ENCODE measurements around the gene LORICRIN.

LORICRIN gene

DNA sequence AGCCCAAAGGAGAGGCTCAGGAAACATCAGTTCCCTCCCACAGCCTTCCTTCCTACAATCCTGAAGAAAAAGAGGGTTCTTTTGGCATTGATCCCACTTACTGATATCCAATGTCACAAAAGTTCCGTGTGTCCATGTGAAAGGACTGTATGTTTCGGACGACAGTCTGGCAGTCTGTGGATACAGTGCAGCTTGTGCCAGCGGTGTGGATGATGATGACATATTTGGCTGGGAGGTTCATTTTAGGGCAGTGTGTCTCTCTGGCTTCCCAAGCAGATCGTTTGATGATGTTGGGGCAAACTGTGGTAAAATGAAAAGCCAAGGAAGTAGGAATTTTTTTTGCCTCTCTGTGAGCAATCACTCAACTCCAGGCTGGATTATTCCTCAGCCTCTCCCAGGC lies 42.8 kb downstream of the LORICRIN start:
- peaks cover 1% of the 10 kb centered on the region; the same call in 1 of the 2 replicates for H3K4me1 ChIP-seq (ENCODE audit: control insufficient read depth, insufficient read depth, low read length)
- H3K27ac ChIP-seq (ENCODE audit: low read length) = no peak overlapping the region
- no peaks in the 10 kb centered on the region for H3K9me3 ChIP-seq (ENCODE audit: control insufficient read depth, insufficient read depth, low read length)
- no peak overlapping the region for H3K4me3 ChIP-seq (ENCODE audit: low read length)
- no peak for DNase-seq (ENCODE audit: low read depth, low spot score)
- H3K36me3 ChIP-seq (ENCODE audit: control insufficient read depth, insufficient read depth, low read length) = no peaks in the 10 kb centered on the region
- WGBS (ENCODE audit: insufficient coverage, insufficient read length) = no CpG with 5 or more reads among the region's 5 CpGs
- no peaks in the 10 kb centered on the region for H3K27me3 ChIP-seq (ENCODE audit: control insufficient read depth, insufficient read depth, low read length)

DNA sequence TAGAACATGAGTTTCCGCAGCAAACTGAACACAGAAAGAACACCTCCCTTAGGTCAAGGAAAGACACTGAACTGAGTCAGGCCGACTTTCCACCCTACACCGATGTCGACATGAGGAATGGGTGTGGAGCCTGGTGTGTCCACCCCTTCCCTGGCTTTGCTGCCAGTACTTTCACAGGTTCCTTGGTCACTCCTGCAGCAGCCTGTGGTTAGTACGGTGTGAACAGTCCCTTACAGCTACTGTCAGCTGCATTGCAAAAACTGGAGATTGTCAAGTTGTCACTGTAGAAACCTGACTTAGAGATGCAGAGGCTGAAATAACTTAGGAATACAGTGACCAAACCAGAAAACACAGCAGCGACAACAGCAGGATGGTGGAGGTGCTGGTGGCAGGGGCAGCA lies 46.2 kb downstream of the LORICRIN start:
- Histone ChIP-seq H3K4me1 (ENCODE audit: control insufficient read depth, insufficient read depth, low read length) (peaks cover 1% of the 10 kb centered on the region; the same call in 1 of the 2 replicates), H3K27me3 (ENCODE audit: control insufficient read depth, insufficient read depth, low read length) (no peaks in the 10 kb centered on the region), H3K9me3 (ENCODE audit: control insufficient read depth, insufficient read depth, low read length) (no peaks in the 10 kb centered on the region), H3K27ac (ENCODE audit: low read length) (no peak overlapping the region), H3K36me3 (ENCODE audit: control insufficient read depth, insufficient read depth, low read length) (no peaks in the 10 kb centered on the region), H3K4me3 (ENCODE audit: low read length) (no peak overlapping the region)
- WGBS (ENCODE audit: insufficient coverage, insufficient read length) = no CpG with 5 or more reads among the region's 6 CpGs
- DNase-seq (ENCODE audit: low read depth, low spot score) = no peak

DNA sequence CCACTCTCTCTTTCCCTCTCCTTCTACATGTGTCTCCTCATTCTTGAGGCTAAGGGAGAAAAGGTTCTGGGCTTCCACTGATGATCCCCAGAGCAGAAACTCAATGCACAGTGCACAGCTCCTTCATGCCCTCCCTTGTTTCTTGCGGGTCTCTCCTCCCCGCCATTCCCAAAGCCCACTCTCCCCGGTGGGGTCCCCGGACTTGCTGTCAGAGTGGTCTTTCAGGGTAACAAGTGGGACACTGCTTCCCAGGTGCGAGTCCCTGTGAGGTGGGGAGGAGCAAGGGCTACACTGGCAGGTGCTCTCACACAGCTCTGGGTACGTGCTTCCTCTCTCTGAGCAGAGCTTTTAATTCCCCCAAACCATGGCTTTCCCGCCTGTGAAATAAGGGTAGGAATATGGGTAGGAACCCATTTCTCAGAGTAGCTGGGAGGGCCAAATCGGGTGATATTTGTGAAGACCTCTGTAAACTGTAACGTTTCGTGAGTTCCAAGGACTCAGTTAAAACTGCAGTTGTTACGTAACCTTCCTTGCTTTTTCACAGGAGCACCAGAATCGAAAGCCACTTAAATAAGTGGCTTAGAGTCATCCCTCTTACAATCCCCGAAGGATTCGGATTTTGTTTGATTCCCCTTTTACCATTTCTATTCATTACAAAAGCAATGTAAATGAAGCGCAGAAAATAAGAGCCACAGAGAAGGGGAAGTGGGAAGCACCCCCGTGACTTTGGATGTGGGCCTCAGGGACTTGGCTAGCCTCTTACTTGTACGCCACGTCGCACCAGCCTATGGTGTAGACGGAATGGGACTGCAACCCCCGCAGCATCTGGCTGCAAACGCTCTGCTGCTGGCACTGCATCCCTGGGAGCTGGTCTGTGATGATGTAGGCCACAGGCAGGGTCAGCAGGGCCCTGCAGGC lies 47.1 kb downstream of the LORICRIN start:
- Histone ChIP-seq H3K36me3 (ENCODE audit: control insufficient read depth, insufficient read depth, low read length) (no peaks in the 10 kb centered on the region), H3K4me3 (ENCODE audit: low read length) (no peak overlapping the region; the same call in 1 of the 2 replicates), H3K9me3 (ENCODE audit: control insufficient read depth, insufficient read depth, low read length) (no peaks in the 10 kb centered on the region), H3K27ac (ENCODE audit: low read length) (no peak overlapping the region), H3K4me1 (ENCODE audit: control insufficient read depth, insufficient read depth, low read length) (peaks cover 1% of the 10 kb centered on the region; the same call in 1 of the 2 replicates), H3K27me3 (ENCODE audit: control insufficient read depth, insufficient read depth, low read length) (no peaks in the 10 kb centered on the region)
- DNase-seq (ENCODE audit: low read depth, low spot score) = no peak
- WGBS (ENCODE audit: insufficient coverage, insufficient read length) = no CpG with 5 or more reads among the region's 22 CpGs

DNA sequence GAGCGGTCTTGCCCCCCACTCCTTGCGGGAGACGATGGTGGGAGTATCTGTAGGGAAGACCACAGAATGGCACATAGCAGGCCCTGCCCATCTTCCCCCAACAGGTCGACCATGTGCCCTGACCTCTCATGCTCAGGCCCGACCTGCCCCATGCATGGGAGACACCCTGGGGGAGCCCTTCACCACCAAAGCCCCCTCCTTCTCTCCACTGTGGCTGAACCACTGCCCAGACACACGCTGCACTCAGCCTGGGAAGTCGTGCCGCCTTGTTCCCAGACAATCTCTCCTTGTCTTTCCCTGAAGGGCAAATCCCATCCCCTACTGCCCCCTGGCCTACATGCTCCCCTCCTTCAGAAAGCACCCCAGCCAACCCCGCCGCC lies 47.7 kb downstream of the LORICRIN start:
- WGBS (ENCODE audit: insufficient coverage, insufficient read length) = no CpG with 5 or more reads among the region's 10 CpGs
- Histone ChIP-seq H3K4me1 (ENCODE audit: control insufficient read depth, insufficient read depth, low read length) (peaks cover 1% of the 10 kb centered on the region; the same call in 1 of the 2 replicates), H3K36me3 (ENCODE audit: control insufficient read depth, insufficient read depth, low read length) (no peaks in the 10 kb centered on the region), H3K9me3 (ENCODE audit: control insufficient read depth, insufficient read depth, low read length) (no peaks in the 10 kb centered on the region), H3K27ac (ENCODE audit: low read length) (no peak overlapping the region), H3K4me3 (ENCODE audit: low read length) (no peak overlapping the region), H3K27me3 (ENCODE audit: control insufficient read depth, insufficient read depth, low read length) (no peaks in the 10 kb centered on the region)
- DNase-seq (ENCODE audit: low read depth, low spot score) = no peak

DNA sequence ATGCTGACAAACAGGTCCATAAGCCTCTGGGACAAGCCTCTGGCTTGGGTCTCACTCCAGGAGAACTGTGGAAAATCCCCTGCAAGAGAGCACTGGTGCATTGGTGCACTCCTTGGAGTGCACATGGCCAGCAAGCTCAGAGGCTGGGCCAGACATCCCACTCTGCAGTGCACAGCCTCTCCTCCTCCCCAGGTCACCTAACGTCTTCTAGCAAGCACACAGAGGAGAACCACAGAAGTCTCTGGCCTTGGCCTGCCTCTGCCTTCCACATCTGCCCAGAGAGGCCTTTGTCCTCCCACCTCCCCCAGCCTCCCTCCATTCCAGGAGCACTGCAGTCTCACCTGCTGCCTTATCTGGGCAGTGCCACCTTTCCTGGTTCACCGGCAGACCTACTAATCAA lies 49.1 kb downstream of the LORICRIN start:
- no peaks in the 10 kb centered on the region for H3K9me3 ChIP-seq (ENCODE audit: control insufficient read depth, insufficient read depth, low read length)
- no CpG with 5 or more reads among the region's 2 CpGs for WGBS (ENCODE audit: insufficient coverage, insufficient read length)
- H3K27me3 ChIP-seq (ENCODE audit: control insufficient read depth, insufficient read depth, low read length) = no peaks in the 10 kb centered on the region
- no peak for DNase-seq (ENCODE audit: low read depth, low spot score)
- H3K36me3 ChIP-seq (ENCODE audit: control insufficient read depth, insufficient read depth, low read length) = no peaks in the 10 kb centered on the region
- H3K4me3 ChIP-seq (ENCODE audit: low read length) = no peak overlapping the region
- H3K4me1 ChIP-seq (ENCODE audit: control insufficient read depth, insufficient read depth, low read length) = peaks cover 1% of the 10 kb centered on the region; the same call in 1 of the 2 replicates
- H3K27ac ChIP-seq (ENCODE audit: low read length) = no peak overlapping the region

DNA sequence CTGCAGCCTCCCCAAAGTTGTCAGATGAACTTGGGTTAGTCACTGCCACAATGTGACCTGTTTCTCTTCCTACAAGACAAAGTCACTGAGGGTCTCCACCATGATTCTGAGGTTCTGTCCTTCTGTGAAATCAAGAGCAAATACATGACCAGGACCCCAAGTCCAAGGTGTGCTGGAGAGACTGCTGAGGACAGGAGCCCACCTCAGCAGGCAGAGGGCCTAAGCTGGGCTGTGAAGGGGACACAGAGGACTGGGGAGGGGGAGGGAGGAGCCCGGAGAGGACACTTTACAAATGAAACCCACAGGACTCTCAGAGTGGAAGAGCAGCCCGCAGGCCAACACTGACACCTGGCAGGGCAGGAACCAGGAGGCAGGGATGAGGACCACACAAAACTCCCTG lies 50.0 kb downstream of the LORICRIN start:
- no peaks in the 10 kb centered on the region for H3K36me3 ChIP-seq (ENCODE audit: control insufficient read depth, insufficient read depth, low read length)
- no peaks in the 10 kb centered on the region for H3K9me3 ChIP-seq (ENCODE audit: control insufficient read depth, insufficient read depth, low read length)
- no peak overlapping the region for H3K4me3 ChIP-seq (ENCODE audit: low read length)
- H3K27ac ChIP-seq (ENCODE audit: low read length) = no peak overlapping the region
- no peak for DNase-seq (ENCODE audit: low read depth, low spot score)
- peaks cover 1% of the 10 kb centered on the region; the same call in 1 of the 2 replicates for H3K4me1 ChIP-seq (ENCODE audit: control insufficient read depth, insufficient read depth, low read length)
- no CpG with 5 or more reads among the region's 2 CpGs for WGBS (ENCODE audit: insufficient coverage, insufficient read length)
- H3K27me3 ChIP-seq (ENCODE audit: control insufficient read depth, insufficient read depth, low read length) = no peaks in the 10 kb centered on the region

DNA sequence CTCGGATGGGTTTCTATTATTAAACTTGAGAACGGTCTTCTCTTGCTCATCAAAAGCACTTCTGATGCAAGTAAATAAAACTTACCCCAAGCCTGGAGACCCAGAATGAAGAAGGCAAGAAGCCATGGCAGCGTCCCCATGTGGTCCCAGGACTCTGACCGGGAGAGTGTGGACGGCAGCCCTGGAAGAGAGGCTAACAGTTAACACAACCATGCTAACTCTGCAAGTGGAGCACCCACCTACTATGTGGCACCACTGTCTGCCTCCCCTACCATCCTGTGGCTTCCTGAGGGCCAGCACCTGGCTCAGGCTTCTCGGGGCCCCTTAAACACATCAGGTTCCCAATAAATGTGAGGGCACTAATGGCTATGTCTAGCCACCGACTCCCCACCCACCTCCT lies 51.0 kb downstream of the LORICRIN start:
- peaks cover 1% of the 10 kb centered on the region; the same call in 1 of the 2 replicates for H3K4me1 ChIP-seq (ENCODE audit: control insufficient read depth, insufficient read depth, low read length)
- no peaks in the 10 kb centered on the region for H3K27me3 ChIP-seq (ENCODE audit: control insufficient read depth, insufficient read depth, low read length)
- no peaks in the 10 kb centered on the region for H3K36me3 ChIP-seq (ENCODE audit: control insufficient read depth, insufficient read depth, low read length)
- no peak overlapping the region for H3K27ac ChIP-seq (ENCODE audit: low read length)
- no CpG with 5 or more reads among the region's 7 CpGs for WGBS (ENCODE audit: insufficient coverage, insufficient read length)
- no peak for DNase-seq (ENCODE audit: low read depth, low spot score)
- H3K4me3 ChIP-seq (ENCODE audit: low read length) = no peak overlapping the region
- H3K9me3 ChIP-seq (ENCODE audit: control insufficient read depth, insufficient read depth, low read length) = no peaks in the 10 kb centered on the region
